Adrenal gland (tissue), 12 donors: ENCODE data around the gene MICAL3. TPM values are rescaled to one million over a fixed set of nuclear protein-coding genes. Genes with fewer than 3 reads are reported as not detected.

ENCODE experiments used
- DNase-seq, 7 donors: peaks; one replicate each; pipeline ENCODE4 v3.0.0-alpha.2; 2019 to 2020
- H3K27ac ChIP-seq, 5 donors: fragments of 200-600 bp; sonication (generic) in 4 of 5; 1 replicate in 3 of 5; 2 replicates in 2 of 5; pipeline versions ENCODE4 v1.5.1 to v1.8.0; 2016 to 2020; ENCODE audit warnings: mild to moderate bottlenecking in 1 of 5
- H3K27me3 ChIP-seq: fragments of 200-600 bp; 2 replicates; pipeline ENCODE4 v1.8.0; 2021
- H3K36me3 ChIP-seq, 2 donors: fragments of 200-600 bp; replicated peaks in 1 of 2; 1 replicate in 1 of 2; 2 replicates in 1 of 2; pipeline versions ENCODE4 v1.5.1 to v1.8.0; 2018 to 2022
- H3K4me1 ChIP-seq, 2 donors: fragments of 200-600 bp; replicated peaks in 1 of 2; 1 replicate in 1 of 2; 2 replicates in 1 of 2; pipeline versions ENCODE4 v1.5.1 to v1.8.0; 2018 to 2021
- H3K4me3 ChIP-seq, 4 donors: fragments of 200-600 bp; sonication (generic) in 3 of 4; one replicate each; pipeline ENCODE4 v1.5.1; 2016 to 2018
- H3K9me3 ChIP-seq, 3 donors: fragments of 200-600 bp; sonication (generic) in 1 of 3; replicated peaks in 1 of 3; 1 replicate in 2 of 3; 2 replicates in 1 of 3; pipeline versions ENCODE4 v1.5.1 to v1.8.0; 2016 to 2021
- POLR2A ChIP-seq, 2 donors: fragments of 450-650 bp; IDR thresholded peaks; one replicate each; pipeline ENCODE4 v1.6.1; 2017; ENCODE audit warnings: antibody characterized with exemption in 2 of 2, mild to moderate bottlenecking in 2 of 2, moderate library complexity in 1 of 2
- WGBS, 4 donors: extraction: QIAGEN DNeasy Blood & Tissue Kit in 2 of 4; methylation state at CpG; one replicate each; pipeline versions ENCODE4 v1.1.5 to v1.1.7; 2013 to 2017; 5-methylcytosine and 5-hydroxymethylcytosine counted together
- intact Hi-C, 2 donors: fragments of 100-400 bp; cut with DNase I; formaldehyde crosslinking; loops; one replicate each; pipeline versions ENCODE4 v1.14.1 to v1.15.0; 2022 to 2023
- polyA plus RNA-seq, 3 donors: library from polyadenylated mRNA; stranded (reverse); fragments of 200-250 nt in 2 of 3; fragments of 350-450 nt in 1 of 3; fragmentation: Illumina TruSeq in 1 of 3; extraction: RNeasy Lipid Tissue Mini Kit (QIAGEN cat#74804) in 1 of 3; gene quantifications; one replicate each; pipeline ENCODE4 v1.2.3, GENCODE V29; 2013 to 2014
- total RNA-seq, 9 donors: library from RNA; depleted of rRNA in 4 of 9; stranded (reverse); fragments of >200 nt in 4 of 9; fragments of 120-200 nt in 1 of 9; fragmentation: NEBNext Ultra II Directional in 1 of 9; extraction: Animal tissue kit (Norgen Biotek cat#: 25700) in 1 of 9; gene quantifications; one replicate each; pipeline versions ENCODE4 v1.1.0 to v1.2.4, GENCODE V29; 2013 to 2023
- TF ChIP-seq, protein P1 (sequence below), 6 experiments: fragments of 450-650 bp in 4 of 6; fragments of 200-600 bp in 2 of 6; sonication (generic) in 1 of 6; IDR thresholded peaks; 1 replicate in 5 of 6; 2 replicates in 1 of 6; pipeline versions ENCODE4 v1.5.1 to v1.8.0; 2016 to 2021; ENCODE audit warnings: antibody characterized with exemption in 6 of 6, mild to moderate bottlenecking in 2 of 6, moderate library complexity in 1 of 6
- donor health status: healthy with polysubstance abuse.
- donor health status: Bipolar disorder and iron deficiency.
- donor health status: DM: yes; HTN: yes; CAD: no.
- donor health status: DM: no; HTN: no; CAD: no.
- donor health status: DM: no; HTN: no; CAD: no.
- donor health status: DM: yes; HTN: yes; CAD: no.

MICAL3 gene
- total and polyA plus RNA-seq, 12 donors, result 10.9 to 82.6 (median 34.4) TPM

DNA sequence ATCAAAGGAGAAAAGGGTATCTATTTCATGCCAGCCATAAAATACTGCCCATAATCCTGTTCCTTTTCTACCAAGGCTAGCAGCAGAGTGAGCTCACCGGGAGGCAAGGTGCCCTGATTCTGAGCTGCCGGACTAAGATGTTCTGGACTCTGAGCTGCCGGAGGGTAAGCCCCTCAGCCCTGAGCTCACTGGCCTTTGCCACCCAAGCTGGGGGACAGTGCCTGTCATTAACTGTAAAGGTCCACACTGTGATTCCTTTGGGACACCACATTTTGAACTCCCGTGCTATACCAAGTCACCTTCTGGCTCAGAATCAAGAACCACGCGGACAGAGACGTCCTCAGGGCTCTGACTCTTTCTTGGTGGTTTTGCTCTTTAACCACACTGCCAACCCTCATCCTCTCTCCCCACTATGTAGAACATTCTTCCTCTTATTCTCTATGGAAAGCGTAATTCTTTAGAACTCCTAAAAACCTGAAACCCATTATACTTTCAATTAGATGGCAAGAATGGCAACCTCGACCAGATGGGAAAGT is 161.6 kb downstream of the MICAL3 start:
- 83 to 95% (median 91%) methylated on average over 9 of the region's 9 CpGs for WGBS, 4 donors
- H3K36me3 ChIP-seq, result peaks cover 0 to 40% of the 10 kb centered on the region in 2 donors
- no peak for DNase-seq

GRCh38 chr22:17861909-17862308 is 162.5 kb downstream of the MICAL3 start:
- WGBS, 4 donors, result 91 to 94% (median 92%) methylated on average over 5 of the region's 5 CpGs
- no peaks in the 10 kb centered on the region for H3K27me3 ChIP-seq
- no peak for DNase-seq
- no peaks in the 10 kb centered on the region for H3K4me1 ChIP-seq
- H3K4me3 ChIP-seq, result no peak overlapping the region
- H3K36me3 ChIP-seq, result peaks cover 0 to 40% of the 10 kb centered on the region in 2 donors
- no peaks in the 10 kb centered on the region for H3K9me3 ChIP-seq
- no peak for TF ChIP-seq POLR2A (IDR thresholded peaks at IDR 0.05)
- TF ChIP-seq, protein P1, sequence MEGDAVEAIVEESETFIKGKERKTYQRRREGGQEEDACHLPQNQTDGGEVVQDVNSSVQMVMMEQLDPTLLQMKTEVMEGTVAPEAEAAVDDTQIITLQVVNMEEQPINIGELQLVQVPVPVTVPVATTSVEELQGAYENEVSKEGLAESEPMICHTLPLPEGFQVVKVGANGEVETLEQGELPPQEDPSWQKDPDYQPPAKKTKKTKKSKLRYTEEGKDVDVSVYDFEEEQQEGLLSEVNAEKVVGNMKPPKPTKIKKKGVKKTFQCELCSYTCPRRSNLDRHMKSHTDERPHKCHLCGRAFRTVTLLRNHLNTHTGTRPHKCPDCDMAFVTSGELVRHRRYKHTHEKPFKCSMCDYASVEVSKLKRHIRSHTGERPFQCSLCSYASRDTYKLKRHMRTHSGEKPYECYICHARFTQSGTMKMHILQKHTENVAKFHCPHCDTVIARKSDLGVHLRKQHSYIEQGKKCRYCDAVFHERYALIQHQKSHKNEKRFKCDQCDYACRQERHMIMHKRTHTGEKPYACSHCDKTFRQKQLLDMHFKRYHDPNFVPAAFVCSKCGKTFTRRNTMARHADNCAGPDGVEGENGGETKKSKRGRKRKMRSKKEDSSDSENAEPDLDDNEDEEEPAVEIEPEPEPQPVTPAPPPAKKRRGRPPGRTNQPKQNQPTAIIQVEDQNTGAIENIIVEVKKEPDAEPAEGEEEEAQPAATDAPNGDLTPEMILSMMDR (IDR thresholded peaks at IDR 0.05), result no peak
- intact Hi-C loops, result no loop called here
- no peak overlapping the region for H3K27ac ChIP-seq

More for the DNA sequence above, 161.6 kb downstream of the MICAL3 start:
- H3K27ac ChIP-seq, result no peak overlapping the region
- H3K4me1 ChIP-seq, result peaks cover 0 to 3% of the 10 kb centered on the region in 2 donors
- TF ChIP-seq, protein P1 (IDR thresholded peaks at IDR 0.05), result no peak
- H3K4me3 ChIP-seq, result no peak overlapping the region
- H3K27me3 ChIP-seq, result no peaks in the 10 kb centered on the region
- no peaks in the 10 kb centered on the region for H3K9me3 ChIP-seq
- intact Hi-C loops, result no loop called here

GRCh38 chr22:17860220-17860965 is 164.0 kb downstream of the MICAL3 start:
- TF ChIP-seq, protein P1 (IDR thresholded peaks at IDR 0.05), result no peak
- TF ChIP-seq POLR2A (IDR thresholded peaks at IDR 0.05), result no peak
- Histone ChIP-seq H3K27me3 (no peaks in the 10 kb centered on the region), H3K27ac (no peak overlapping the region), H3K9me3 (no peaks in the 10 kb centered on the region), H3K4me1 (no peaks in the 10 kb centered on the region), H3K4me3 (no peak overlapping the region), H3K36me3 (peaks cover 0 to 36% of the 10 kb centered on the region in 2 donors)
- intact Hi-C loops, result no loop called here
- 92 to 95% (median 93%) methylated on average over 23 of the region's 23 CpGs for WGBS, 4 donors
- no peak for DNase-seq

- H3K4me1 ChIP-seq, result no peaks in the 10 kb centered on the region
Observed at GRCh38 chr22:17858033-17858432, 166.3 kb downstream of the MICAL3 start.

More at GRCh38 chr22:17858033-17858432, 166.3 kb downstream of the MICAL3 start:
- intact Hi-C loops, result no loop called here
- TF ChIP-seq, protein P1 (IDR thresholded peaks at IDR 0.05), result no peak
- TF ChIP-seq POLR2A (IDR thresholded peaks at IDR 0.05), result no peak
- DNase-seq, result no peak
- no peaks in the 10 kb centered on the region for H3K9me3 ChIP-seq
- 94 to 98% (median 97%) methylated on average over 11 of the region's 11 CpGs for WGBS, 4 donors
- H3K27ac ChIP-seq, result no peak overlapping the region
- H3K4me3 ChIP-seq, result no peak overlapping the region
- H3K27me3 ChIP-seq, result no peaks in the 10 kb centered on the region
- peaks cover 0 to 13% of the 10 kb centered on the region in 2 donors for H3K36me3 ChIP-seq
